ENCODE results near the gene CLCF1.

CLCF1 gene

GRCh38 chr11:67396259-67396581 is 22.8 kb upstream of the CLCF1 start:
- DNase-seq (ENCODE audit: low read depth in 1 of 2, low spot score in 1 of 2) = no peak

GRCh38 chr11:67395555-67396258 is 22.3 kb upstream of the CLCF1 start:
- no peak for DNase-seq (ENCODE audit: low read depth in 1 of 2, low spot score in 1 of 2)

DNA sequence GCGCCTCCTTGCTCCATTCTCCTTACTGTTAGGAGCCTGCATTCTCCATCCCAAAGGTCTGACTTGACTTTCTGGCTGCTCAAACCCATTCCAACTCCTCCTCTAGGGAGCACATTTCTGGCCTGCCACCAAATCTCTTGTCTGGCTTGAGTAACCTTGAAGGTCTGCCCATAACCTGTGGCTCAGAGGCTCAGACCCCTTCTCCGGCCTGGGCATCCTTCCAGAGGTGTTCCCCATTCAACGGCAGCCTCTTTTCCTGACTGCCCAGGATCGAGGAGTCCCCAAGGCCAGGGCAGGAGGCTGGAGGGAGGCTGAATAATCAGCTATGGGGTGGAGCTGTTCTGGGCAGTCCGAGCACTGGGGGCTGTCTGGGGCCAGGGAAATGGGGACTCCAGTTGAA is 20.6 kb upstream of the CLCF1 start:
- no peak for DNase-seq (ENCODE audit: low read depth in 1 of 2, low spot score in 1 of 2)

DNA sequence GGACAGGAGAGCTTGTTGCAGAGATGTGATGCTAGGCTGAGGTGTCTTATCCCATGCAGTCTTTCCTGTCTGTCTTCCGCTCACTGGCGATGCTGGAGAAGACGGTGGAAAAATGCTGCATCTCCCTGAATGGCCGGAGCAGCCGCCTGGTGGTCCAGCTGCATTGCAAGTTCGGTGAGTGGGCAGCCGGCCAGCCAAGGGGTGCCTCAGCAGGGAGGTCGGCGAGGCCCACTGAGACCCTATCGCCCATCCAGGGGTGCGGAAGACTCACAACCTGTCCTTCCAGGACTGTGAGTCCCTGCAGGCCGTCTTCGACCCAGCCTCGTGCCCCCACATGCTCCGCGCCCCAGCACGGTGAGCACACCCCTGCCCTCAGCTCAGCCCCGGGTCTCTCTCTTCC is 20.0 kb upstream of the CLCF1 start:
- no peak for DNase-seq (ENCODE audit: low read depth in 1 of 2, low spot score in 1 of 2)

GRCh38 chr11:67392183-67392715 is 18.9 kb upstream of the CLCF1 start:
- DNase-seq (ENCODE audit: low read depth in 1 of 2, low spot score in 1 of 2) = no peak

GRCh38 chr11:67391304-67392182 is 18.1 kb upstream of the CLCF1 start, which contains the start of gene RAD9A:
TSS of gene RAD9A (plus strand) at chr11:67391986. CDS start at chr11:67392045, 59 bp downstream.
- peak; percentile 85 to 86 for DNase-seq (ENCODE audit: low read depth in 1 of 2, low spot score in 1 of 2)

GRCh38 chr11:67390947-67391303 is 17.5 kb upstream of the CLCF1 start:
- no peak for DNase-seq (ENCODE audit: low read depth in 1 of 2, low spot score in 1 of 2)

- DNase-seq (ENCODE audit: low read depth in 1 of 2, low spot score in 1 of 2) = no peak
These were observed 16.1 kb upstream of the CLCF1 start for GRCh38 chr11:67389477-67389876.

DNA sequence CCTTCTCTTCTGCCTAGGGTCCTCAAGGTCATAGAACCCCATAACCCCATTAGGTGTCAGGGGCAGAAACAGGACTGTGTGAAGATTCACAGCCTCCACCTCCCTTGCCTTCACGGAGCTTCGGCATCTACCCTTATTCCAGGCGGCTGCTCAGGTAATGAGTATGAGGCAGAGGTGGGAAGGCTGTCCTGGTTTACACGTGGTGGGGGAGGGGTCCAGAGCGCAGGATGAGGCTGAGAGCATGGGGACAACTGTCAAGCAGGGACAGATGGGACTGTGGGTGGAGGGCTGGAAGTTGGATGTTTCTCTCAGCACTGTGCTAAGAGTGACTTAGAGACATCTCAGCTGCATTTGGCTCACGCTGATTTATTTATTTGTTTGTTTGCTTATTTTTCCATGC is 14.1 kb upstream of the CLCF1 start:
- DNase-seq (ENCODE audit: low read depth in 1 of 2, low spot score in 1 of 2) = no peak

- no peak for DNase-seq (ENCODE audit: low read depth in 1 of 2, low spot score in 1 of 2)
These were observed 13.7 kb upstream of the CLCF1 start for GRCh38 chr11:67387069-67387468.

GRCh38 chr11:67384851-67385366 is 11.5 kb upstream of the CLCF1 start:
- no peak for DNase-seq (ENCODE audit: low read depth in 1 of 2, low spot score in 1 of 2)

- DNase-seq (ENCODE audit: low read depth in 1 of 2, low spot score in 1 of 2) = peak; percentile 70 to 73
These were observed 9.1 kb upstream of the CLCF1 start for GRCh38 chr11:67382276-67383136.

DNA sequence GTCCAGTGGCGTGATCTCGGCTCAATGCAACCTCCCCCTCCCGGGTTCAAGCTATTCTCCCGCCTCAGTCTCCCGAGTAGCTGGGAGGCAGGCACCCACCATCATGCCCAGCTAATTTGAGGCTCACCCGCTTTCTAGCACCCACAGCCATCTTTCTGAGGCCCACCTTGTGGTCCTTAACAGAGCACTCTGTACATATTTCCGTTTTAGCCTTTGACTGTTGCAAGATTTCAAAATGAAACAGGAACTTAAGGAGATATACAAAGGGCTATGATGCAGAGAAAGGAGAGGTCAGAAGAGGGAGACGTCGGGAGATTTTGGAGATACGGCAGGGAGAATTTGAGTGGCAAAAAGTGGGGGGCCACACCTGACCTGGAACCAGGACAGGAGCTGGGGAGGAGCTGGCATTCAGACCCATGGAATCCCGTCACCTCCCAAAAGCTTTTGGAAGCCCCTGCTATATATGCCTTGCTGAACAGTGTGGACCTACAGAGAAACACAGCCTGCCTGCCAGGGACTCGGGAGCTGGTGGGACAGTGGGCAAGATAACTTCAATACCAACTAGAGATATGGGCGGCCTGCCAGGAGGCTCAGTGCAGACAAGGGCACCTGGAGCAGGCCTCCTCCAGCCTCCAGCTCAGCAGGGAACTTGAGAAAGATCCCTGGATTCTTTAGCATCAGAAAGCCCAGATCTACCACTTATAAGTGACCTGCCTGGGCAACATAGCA is 8.0 kb upstream of the CLCF1 start:
- DNase-seq (ENCODE audit: low read depth in 1 of 2, low spot score in 1 of 2) = no peak

DNA sequence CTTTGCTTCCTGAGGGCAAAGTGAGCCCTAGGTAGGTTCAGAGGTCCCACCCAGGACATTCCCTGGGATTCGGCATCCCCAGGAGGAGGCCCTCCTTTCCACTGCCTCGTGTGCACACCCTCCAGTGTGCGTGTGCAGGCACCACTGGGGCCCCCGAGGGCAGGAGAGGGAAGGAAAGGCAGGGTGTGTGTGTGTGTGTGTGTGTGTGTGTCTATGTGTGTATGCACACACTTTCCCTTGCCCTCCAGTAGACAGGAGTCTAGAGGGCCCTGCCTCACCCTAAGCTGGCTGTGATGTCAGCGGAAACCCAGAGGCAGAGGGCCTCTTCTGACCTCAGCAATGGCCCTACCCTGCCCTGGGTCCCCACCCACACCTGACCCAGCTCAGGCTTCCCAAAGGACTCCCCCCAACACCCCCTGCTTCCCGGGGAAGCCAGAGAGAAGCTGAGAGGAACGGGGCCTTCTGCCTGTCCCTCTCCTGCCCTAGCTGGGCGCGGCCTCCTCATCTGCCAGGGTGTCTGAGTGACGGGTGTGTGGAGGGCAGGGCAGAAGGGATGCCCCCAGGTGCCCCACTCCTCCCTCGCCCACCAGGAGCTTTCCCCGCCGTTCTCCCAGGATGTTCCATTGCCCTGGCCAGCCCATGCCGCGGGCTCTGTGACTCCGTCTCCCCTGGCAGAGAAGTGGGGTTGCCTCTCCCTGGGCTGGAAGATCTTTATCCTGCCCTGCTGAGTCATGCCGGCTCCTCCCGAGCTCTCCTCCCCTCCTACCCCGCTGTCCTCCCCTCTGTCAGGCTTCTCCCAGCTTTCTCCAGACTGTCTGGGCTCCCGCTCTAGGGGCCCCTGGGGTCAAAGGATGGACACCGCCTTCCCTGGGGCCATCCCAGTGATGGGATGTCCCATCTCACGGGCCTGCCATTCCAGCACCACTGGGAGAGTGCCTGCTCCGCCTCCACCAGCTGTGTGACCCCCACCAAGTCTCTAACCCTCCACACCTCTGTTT is 6.0 kb upstream of the CLCF1 start:
- DNase-seq (ENCODE audit: low read depth in 1 of 2, low spot score in 1 of 2) = no peak

DNA sequence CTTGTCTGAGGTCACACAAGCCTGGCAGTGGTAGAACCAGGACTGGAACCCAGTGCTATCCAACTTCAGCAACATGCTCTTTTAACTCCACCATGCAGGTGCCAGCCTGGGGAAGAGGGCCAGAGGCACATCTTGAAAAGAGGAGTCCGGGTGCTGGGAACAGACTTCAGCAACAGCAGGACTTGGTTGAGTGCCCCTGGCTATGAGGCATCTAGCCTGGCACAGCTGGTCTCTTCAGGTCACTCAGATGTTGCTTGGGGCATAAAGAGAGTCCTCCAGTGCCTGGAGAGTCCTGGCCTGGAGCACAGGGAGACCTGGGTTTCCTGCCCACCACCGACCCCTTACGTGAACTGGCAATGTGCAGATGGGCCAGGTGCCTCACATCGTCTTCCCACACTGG is 5.1 kb upstream of the CLCF1 start:
- DNase-seq (ENCODE audit: low read depth in 1 of 2, low spot score in 1 of 2) = no peak

DNA sequence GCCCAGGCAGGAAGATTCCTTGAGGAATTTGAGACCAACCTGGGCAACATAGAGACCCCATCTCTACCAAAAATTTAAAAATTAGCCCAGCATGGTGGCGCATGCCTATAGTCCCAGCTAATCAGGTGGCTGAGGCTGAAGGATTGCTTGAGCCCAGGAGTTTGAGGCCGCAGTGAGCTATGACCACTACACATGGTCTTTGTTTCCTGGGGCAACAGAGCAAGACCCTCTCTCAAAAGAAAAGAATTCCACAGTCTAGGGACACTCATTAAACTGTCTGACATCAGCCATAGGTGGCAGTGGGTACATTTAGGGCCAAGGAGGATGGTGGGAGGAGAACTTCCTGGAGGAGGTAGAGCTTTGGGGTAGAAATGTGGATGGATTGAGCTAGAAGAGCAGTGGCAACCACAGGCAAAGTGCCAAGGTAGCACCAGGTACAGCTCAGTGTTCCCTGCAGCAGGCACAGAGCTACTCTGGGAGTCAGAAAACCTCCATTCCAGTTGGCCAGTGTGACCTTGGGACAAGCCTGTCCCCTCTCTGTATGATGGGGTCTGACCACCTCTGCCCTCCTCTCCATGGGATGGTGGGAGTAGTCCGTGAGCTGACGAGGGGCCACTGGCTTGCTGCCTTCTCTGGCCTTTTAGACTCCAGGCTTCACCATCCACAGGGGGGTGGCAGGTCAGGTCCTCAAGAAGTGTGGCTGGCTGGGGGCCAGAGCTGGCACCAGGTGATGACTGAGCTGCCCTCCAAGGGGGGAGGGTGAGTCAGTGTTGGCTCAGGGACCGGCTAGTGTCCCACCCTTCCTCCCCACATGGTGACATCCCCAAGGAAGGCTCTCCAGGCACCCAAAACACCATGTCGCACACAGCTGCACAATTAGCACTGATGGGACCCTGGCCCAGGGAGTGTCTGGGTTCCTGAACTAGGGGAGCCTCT is 3.7 kb upstream of the CLCF1 start:
- DNase-seq (ENCODE audit: low read depth in 1 of 2, low spot score in 1 of 2) = no peak

- DNase-seq (ENCODE audit: low read depth in 1 of 2, low spot score in 1 of 2) = no peak
These were observed 2.8 kb upstream of the CLCF1 start for GRCh38 chr11:67376063-67376820.
